Bronchial epithelial cell (primary cell): ENCODE measurements around the gene CFAP54. TPM values are rescaled to one million over a fixed set of nuclear protein-coding genes. Genes with fewer than 3 reads are reported as not detected.
A peak's percentile ranks its signal among the peaks of the same experiment; 100 is the strongest.
"Not testable (repeated sequence)": the region's sequence is repeated elsewhere in the genome, so short reads cannot be mapped to it uniquely, and the experiment has no call there.

Experiments
- DNase-seq: peaks from one replicate; pipeline ENCODE4 v3.0.0-alpha.2; 2010; ENCODE audit warnings: low read depth
- FAIRE-seq: peaks from 2 replicates; lab custom pipeline; 2011; peaks lifted over from hg19 to GRCh38; lab: Jason Lieb, UNC
- H3K27me3 ChIP-seq: 2 replicates; pipeline ENCODE4 v1.5.1; 2011; ENCODE audit warnings: low read length; ENCODE audit not compliant: control insufficient read depth, insufficient read depth
- H3K36me3 ChIP-seq: 2 replicates; pipeline ENCODE4 v1.5.1; 2011; ENCODE audit warnings: low read length; ENCODE audit not compliant: control insufficient read depth, insufficient read depth
- H3K4me3 ChIP-seq: 2 replicates; pipeline ENCODE4 v1.5.1; 2011; ENCODE audit warnings: mild to moderate bottlenecking, low read depth, low read length, control low read depth
- total RNA-seq: library from RNA; depleted of rRNA; stranded (reverse); fragments of >200 nt; gene quantifications from 2 replicates; pipeline ENCODE4 v1.2.1, GENCODE V29; 2014
- TF ChIP-seq, protein P1 (sequence below): IDR thresholded peaks from 2 replicates; pipeline ENCODE4 v1.5.1; 2011; ENCODE audit warnings: mild to moderate bottlenecking, moderate library complexity, low read length, control low read depth, inconsistent platforms; ENCODE audit not compliant: insufficient read depth, severe bottlenecking

CFAP54 gene
- total RNA-seq, 1 donor from 2014 or later = 0.26 TPM

DNA sequence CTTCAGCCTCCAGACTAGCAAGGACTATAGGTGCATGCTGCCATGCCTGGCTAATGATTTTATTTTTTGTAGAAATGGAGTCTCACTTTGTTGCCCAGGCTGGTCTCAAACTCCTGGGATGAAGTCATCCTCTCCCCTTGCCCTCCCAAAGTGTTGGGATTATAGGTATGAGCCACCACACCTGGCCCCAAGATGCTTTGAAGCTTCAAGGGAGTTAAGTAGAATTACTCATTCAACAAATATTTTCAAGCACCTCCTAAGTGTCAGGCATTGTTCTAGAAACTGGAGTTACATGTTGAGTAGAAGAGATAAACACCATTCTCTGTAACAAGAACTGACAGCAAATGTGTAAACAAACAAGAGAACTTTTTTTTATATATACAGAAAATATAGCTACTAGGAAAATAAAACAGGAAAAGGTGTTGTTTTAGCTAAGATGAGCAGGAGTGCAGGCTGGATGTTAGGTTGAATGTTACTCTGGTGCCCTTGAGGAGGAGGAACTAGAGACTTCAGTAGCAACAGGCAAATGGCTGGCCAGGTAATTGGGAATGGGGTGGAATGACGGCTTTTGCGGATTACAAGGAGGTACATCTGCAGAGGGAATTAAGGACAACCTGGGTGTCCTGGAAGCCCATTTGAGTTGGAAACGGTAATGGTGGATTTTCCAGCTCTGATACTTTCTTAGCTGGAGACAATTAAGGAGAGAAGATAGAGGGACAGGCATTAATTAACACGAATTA lies 32.0 kb upstream of the CFAP54 start:
- TF ChIP-seq, protein P1, sequence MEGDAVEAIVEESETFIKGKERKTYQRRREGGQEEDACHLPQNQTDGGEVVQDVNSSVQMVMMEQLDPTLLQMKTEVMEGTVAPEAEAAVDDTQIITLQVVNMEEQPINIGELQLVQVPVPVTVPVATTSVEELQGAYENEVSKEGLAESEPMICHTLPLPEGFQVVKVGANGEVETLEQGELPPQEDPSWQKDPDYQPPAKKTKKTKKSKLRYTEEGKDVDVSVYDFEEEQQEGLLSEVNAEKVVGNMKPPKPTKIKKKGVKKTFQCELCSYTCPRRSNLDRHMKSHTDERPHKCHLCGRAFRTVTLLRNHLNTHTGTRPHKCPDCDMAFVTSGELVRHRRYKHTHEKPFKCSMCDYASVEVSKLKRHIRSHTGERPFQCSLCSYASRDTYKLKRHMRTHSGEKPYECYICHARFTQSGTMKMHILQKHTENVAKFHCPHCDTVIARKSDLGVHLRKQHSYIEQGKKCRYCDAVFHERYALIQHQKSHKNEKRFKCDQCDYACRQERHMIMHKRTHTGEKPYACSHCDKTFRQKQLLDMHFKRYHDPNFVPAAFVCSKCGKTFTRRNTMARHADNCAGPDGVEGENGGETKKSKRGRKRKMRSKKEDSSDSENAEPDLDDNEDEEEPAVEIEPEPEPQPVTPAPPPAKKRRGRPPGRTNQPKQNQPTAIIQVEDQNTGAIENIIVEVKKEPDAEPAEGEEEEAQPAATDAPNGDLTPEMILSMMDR = no peak
- FAIRE-seq (no peak), DNase-seq (peak; percentile 85)

DNA sequence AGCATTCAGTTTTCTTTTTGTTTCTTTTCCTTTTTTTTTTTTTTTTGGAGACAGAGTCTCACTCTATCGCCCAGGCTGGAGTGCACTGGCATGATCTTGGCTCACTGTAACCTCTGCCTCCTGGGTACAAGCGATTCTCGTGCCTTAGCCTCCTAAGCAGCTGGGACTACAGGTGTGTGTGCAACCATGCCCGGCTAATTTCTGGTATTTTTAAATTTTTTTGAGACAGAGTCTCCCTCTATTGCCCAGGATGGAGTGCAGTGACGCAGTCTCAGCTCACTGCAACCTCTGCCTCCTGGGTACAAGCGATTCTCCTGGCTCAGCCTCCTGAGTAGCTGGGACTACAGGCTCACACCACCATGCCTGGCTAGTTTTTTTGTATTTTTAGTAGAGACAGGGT lies 30.1 kb upstream of the CFAP54 start:
- not testable (repeated sequence) for FAIRE-seq, H3K36me3 ChIP-seq, H3K4me3 ChIP-seq, H3K27me3 ChIP-seq, DNase-seq

More for the DNA sequence above, 32.0 kb upstream of the CFAP54 start:
- H3K27me3 ChIP-seq = no peaks in the 10 kb centered on the region
- no peak overlapping the region for H3K4me3 ChIP-seq
- H3K36me3 ChIP-seq = no peaks in the 10 kb centered on the region

DNA sequence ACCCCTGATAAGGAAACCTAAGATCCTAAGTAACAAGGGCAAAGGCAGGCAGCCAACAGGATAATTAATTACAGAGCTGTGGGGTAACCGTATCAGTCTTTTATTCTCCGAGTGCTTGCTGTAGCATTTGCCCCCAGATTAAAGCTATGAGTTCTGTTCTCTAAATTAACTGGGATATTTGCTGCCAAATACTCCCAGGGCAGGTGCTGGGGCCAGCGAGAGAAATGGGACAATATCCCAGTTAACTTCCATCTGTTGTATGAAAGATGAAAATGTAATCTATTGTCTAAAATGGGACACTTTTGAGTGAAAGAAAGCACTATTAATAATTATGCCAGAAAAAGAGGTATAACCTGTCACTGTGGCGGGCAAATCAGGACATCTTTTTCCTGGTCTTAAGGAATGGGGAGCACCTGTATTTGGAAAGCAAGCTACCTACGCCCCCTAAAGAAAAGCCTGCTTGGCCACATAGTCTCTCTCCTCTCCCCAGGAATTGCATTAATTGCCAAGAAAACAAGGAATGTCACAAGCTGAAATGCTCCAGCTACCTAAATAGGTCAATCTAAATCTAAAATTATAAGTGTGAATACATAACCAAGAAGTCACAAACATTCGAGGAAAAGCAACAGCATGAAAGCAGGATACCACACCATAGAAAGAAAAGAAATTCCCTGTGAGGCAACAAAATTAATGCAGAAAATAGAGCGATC lies 26.7 kb upstream of the CFAP54 start:
- no peak for FAIRE-seq
- H3K27me3 ChIP-seq = no peaks in the 10 kb centered on the region
- DNase-seq = no peak
- H3K4me3 ChIP-seq = no peak overlapping the region
- TF ChIP-seq, protein P1 = no peak
- H3K36me3 ChIP-seq = no peaks in the 10 kb centered on the region

DNA sequence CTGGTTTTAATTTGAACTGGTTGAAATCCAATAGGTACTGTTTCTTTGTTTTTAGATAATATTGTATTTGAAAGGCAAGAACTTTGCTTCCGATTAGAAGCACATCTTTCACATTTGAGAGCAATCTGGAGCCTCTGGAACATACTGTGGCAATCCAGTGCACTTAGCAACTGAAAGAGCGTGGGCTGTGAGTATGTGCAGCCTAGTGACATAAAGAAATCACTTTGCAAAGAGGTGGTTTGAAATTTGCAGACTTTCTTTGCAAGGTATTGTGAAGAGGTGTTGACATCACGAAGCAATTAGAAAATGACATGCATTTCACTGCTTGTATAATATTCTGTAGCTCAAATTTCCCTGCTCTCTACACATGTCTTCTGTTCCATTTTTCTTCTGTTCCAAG lies 23.5 kb upstream of the CFAP54 start:
- FAIRE-seq = no peak
- DNase-seq = no peak
- TF ChIP-seq, protein P1 = no peak
- Histone ChIP-seq H3K36me3 (no peaks in the 10 kb centered on the region), H3K4me3 (no peak overlapping the region), H3K27me3 (no peaks in the 10 kb centered on the region)

DNA sequence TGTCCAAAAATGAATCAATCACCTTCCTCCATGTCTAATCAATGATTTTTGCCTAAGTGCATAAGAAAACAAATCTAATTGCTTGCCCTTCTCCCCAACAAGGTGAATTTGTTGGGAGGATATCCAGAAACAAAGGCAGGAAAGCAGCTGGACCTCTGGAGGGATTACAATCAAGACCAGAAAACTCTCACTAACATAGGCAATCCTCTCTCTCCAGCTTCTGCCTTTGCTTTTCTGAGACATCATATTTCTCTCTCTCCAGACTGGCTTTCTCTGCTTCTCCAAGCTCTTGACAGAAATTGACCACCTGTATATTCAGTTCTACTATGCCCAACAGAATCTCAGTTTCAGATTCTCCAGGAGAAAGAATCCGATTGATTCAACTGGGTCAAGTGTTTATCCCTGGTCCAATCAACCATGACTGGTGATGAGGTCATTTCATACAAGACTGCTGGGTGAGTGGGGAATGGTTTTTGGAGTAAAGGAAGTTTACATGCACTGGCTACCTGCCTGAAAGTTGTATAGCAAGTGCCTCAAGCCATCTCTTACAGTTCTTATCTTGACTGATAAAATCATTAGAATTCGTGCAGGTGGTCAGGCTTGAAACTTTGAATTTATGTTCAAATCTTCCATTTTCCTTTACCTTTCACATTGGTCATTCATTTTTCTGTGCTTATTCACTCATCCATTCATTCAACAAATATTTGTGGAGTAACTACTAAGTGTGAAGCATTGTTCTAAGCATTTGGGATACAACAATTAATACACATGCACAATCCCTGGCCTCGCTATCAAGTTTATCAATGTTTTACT lies 22.2 kb upstream of the CFAP54 start:
- no peaks in the 10 kb centered on the region for H3K36me3 ChIP-seq
- TF ChIP-seq, protein P1 = no peak
- H3K27me3 ChIP-seq = no peaks in the 10 kb centered on the region
- FAIRE-seq (peak; percentile 86), DNase-seq (peak; percentile 77)
- no peak overlapping the region for H3K4me3 ChIP-seq

DNA sequence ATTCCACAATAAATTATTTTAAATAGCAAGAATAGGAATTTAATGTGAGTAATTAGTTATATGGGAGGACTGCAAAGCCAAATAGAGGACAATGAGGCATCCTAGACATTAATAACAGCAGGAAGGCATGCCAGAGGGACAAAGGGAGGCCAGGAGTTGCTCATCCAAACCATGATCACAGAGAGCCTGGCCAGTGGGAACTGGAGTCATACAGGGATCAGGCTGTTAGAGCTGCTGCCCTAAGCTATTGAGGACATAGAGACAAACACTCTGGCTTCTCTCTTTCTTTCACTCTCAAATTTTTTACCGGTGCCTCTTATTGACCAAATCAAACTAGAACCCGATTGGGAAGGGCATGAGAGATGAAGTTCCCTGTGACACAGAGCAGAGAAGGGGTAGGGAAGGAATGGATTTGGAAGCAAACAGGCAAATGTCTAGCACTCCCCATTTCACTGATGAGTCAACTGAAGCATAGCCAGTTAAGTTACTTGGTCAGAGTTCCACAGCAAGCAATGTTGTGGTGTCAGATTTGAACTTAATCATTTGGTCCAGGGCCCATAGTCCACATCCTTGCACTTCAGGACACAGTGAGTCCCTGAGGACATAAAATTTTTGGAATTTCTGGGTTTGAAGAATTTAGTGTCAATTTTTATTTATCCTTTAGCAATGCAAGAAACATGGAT lies 17.9 kb upstream of the CFAP54 start:
- DNase-seq = peak; percentile 69
- Histone ChIP-seq H3K27me3 (no peaks in the 10 kb centered on the region), H3K4me3 (no peak overlapping the region), H3K36me3 (no peaks in the 10 kb centered on the region)
- TF ChIP-seq, protein P1 = no peak
- FAIRE-seq = peak; percentile 73
